Glomerular visceral epithelial cell (primary cell): ENCODE data around the gene TNFRSF1A.
A peak's percentile ranks its signal among the peaks of the same experiment; 100 is the strongest.

Source experiments
- DNase-seq: peaks from one replicate; pipeline ENCODE4 v3.0.0-alpha.2; 2016; ENCODE audit errors: extremely low spot score

TNFRSF1A gene

GRCh38 chr12:6341417-6342139 lies at the start of gene TNFRSF1A:
Gene TNFRSF1A (minus strand): TSS chr12:6342076. CDS start chr12:6341814, 262 bp downstream.
- DNase-seq: peak; percentile 68

- DNase-seq: no peak
These were observed 49.1 kb upstream of the TNFRSF1A start for GRCh38 chr12:6391013-6391412.

GRCh38 chr12:6390084-6390799 lies 48.4 kb upstream of the TNFRSF1A start:
- DNase-seq: no peak

- no peak for DNase-seq
These were observed 45.7 kb upstream of the TNFRSF1A start for GRCh38 chr12:6387541-6387940.

- DNase-seq: no peak
These were observed 44.6 kb upstream of the TNFRSF1A start for GRCh38 chr12:6386491-6386890.

GRCh38 chr12:6386038-6386437 lies 44.2 kb upstream of the TNFRSF1A start:
- no peak for DNase-seq

GRCh38 chr12:6384499-6385436 lies 42.9 kb upstream of the TNFRSF1A start:
- no peak for DNase-seq

GRCh38 chr12:6383572-6384498 lies 42.0 kb upstream of the TNFRSF1A start, which contains the start of gene LTBR:
Gene LTBR (plus strand): TSS chr12:6384162. CDS start chr12:6384359, 197 bp downstream.
- DNase-seq: peak; percentile 88

GRCh38 chr12:6382982-6383381 lies 41.1 kb upstream of the TNFRSF1A start:
- DNase-seq: no peak

- DNase-seq: no peak
These were observed 40.5 kb upstream of the TNFRSF1A start for GRCh38 chr12:6382371-6382770.

- no peak for DNase-seq
These were observed 38.6 kb upstream of the TNFRSF1A start for GRCh38 chr12:6380141-6381121.

GRCh38 chr12:6378709-6379472 lies 37.0 kb upstream of the TNFRSF1A start:
- DNase-seq: no peak

GRCh38 chr12:6377667-6377994 lies 35.8 kb upstream of the TNFRSF1A start:
- DNase-seq: no peak

GRCh38 chr12:6376870-6377666 lies 35.2 kb upstream of the TNFRSF1A start:
- DNase-seq: no peak

- DNase-seq: peak; percentile 78
These were observed 34.4 kb upstream of the TNFRSF1A start for GRCh38 chr12:6376079-6376869.

GRCh38 chr12:6375269-6376078 lies 33.6 kb upstream of the TNFRSF1A start, which contains the start of gene SCNN1A:
Gene SCNN1A (minus strand): TSS chr12:6375563. CDS start chr12:6374783, 780 bp downstream.
- no peak for DNase-seq
